Umbilical cord (tissue), 2 donors: ENCODE results near the gene EVX1. TPM values are rescaled to one million over a fixed set of nuclear protein-coding genes. Genes with fewer than 3 reads are reported as not detected.

ENCODE experiments used
- DNase-seq: peaks from one replicate; pipeline ENCODE4 v3.0.0-alpha.2; 2015; ENCODE audit warnings: low spot score
- total RNA-seq: library from RNA; depleted of rRNA; stranded (reverse); fragments of >200 nt; gene quantifications from one replicate; pipeline ENCODE4 v1.2.3, GENCODE V29; 2014; ENCODE audit warnings: low replicate concordance; ENCODE audit not compliant: insufficient read depth

Gene EVX1
- total RNA-seq, 1 donor from 2014 or later = 1.7 TPM

DNA sequence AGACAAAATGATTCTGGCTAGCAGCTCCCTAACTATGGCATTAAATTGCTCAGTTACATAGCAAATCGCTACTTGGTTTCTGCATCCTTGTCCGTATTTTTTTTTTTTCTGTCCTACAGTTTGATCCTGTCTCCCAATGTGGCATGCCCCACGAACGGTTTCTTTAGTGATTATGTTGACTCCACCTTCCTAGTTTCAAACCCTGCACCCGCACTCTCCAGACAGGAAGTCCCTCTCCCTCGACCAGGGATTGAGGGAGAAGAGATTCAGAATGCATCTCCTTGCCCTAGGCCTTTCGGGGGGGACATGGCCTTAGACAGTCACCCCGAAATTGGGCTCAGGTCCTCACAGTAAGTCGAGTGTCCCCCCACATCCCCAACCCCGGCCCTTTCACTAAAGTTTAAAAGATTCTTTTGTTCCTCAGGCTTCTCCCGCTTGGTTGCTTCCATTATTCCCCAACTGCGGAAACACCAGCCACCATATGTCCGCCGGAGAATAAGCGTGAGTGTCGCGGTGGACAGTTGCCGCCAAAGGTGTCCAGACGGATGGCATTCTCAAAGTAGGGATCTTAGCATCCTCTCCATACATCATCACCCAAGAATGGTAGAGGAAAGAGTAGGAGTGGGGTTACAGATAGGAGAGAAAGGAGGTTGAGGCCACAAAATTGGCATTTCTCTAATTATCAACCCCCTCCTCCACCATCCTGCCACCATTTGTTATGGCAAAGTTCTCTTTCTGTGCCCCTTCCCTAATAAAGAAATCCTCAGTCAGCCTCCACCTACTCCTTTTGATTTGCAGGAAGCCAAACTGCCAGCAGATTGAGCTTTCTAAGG, 7.3 kb downstream of the EVX1 start:
- no peak for DNase-seq

- DNase-seq = no peak
Measured at GRCh38 chr7:27250557-27251070, 8.0 kb downstream of the EVX1 start.

GRCh38 chr7:27251136-27251651, 8.6 kb downstream of the EVX1 start:
- DNase-seq = no peak

- no peak for DNase-seq
Measured at GRCh38 chr7:27251652-27252590, 9.3 kb downstream of the EVX1 start.

GRCh38 chr7:27254625-27255024, 12.0 kb downstream of the EVX1 start:
- peak; percentile 54 for DNase-seq

DNA sequence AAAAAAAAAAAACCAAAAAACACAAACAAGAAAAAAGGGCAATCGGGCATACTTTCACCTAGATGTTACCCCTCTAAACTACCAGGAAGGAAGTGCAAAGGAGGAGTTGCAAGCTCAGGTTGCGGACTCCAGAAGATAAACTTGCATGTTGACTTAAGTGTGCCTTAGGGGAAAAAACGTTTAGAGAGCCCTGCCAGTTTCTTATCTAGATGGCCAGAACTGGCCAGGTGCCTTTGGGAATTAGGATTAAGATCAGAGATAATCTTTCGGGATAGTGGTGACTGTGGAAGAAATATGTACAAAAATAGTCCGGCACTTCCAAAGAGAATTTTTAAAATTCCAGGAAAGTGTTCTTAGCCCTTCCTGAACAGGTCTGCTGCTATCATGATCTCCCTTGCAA, 17.6 kb downstream of the EVX1 start:
- no peak for DNase-seq

GRCh38 chr7:27262121-27262520, 19.5 kb downstream of the EVX1 start:
- DNase-seq = no peak

GRCh38 chr7:27263781-27264180, 21.2 kb downstream of the EVX1 start:
- no peak for DNase-seq

DNA sequence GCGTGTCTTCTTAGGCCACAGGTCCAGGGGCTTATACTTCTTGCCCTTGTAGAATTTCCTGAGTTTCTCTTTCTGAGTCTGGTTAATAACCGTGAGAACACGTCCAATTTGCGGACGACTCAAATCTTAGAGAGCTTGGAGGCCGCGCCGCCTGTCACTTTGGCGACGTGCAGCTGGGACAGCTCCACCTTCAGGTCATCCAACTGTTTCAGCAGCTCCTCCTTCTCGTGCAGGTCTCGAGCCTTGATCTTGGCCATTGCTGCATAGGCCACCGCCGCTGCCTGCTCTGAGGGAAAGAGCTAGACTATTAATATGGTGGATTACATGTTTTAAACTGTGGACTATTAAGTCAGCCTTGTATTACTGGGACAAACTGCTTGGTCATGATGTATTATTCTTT, 26.9 kb downstream of the EVX1 start:
- DNase-seq = no peak

GRCh38 chr7:27271384-27271783, 28.8 kb downstream of the EVX1 start:
- DNase-seq = no peak

- DNase-seq = peak; percentile 13
Measured at GRCh38 chr7:27277628-27278027, 35.0 kb downstream of the EVX1 start.

DNA sequence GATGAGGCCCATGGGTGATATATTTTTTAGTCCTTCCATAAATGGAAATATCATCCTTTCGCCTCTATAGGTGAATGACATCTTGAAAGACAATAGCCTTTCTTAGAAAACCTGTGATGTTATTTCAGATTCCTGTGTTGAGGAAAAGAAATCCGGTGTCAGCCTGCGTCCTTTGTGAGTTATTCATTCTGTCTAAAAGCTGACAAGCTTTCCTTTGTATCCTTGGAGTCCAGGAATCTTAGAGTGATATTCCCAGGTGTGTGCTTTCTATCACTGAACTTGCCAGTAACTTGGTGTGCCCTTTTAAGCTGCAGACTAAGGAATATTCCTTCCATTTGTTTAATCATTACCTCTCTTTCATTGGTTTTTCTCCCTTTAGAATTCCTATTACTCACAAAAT, 41.0 kb downstream of the EVX1 start:
- no peak for DNase-seq

DNA sequence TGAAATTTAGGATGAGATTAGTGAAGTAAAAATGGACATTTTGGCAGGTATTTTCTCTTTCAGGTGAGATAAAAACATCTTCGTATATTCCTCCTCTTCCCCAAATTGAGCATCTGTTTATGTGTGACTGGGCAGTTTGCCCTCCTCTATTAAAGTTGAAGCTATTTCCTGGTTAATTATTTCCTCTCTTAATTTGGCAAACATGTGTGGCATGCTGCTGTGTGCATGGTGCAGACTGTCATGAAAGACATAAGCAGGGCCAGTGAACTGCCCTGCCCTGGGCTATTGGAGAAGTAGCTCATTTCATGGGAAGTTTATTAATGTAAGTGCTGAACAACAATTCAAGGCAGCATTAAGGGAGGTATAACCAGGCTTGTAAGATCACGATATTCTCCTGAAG, 52.6 kb downstream of the EVX1 start:
- no peak for DNase-seq

- DNase-seq = no peak
Measured at GRCh38 chr7:27297356-27297755, 54.8 kb downstream of the EVX1 start.

Other genes with a start within 250 kb of the EVX1 start
- gene HOXA1, start 146.8 kb upstream of the EVX1 start, total RNA-seq = 1.9 TPM
- gene HOXA2, start 140.1 kb upstream of the EVX1 start, total RNA-seq = 0.24 TPM
- 4.1 TPM for gene HOXA4, start 112.0 kb upstream of the EVX1 start, total RNA-seq
- 2.9 TPM for gene HOXA5, start 99.1 kb upstream of the EVX1 start, total RNA-seq
- not detected for gene HOXA6, start 95.0 kb upstream of the EVX1 start, total RNA-seq
- 0.96 TPM for gene HOXA3, start 90.2 kb upstream of the EVX1 start, total RNA-seq
- 0.72 TPM for gene HOXA7, start 86.1 kb upstream of the EVX1 start, total RNA-seq
- gene HOXA9, start 77.3 kb upstream of the EVX1 start, total RNA-seq = 18.8 TPM
- gene HOXA10, start 68.5 kb upstream of the EVX1 start, total RNA-seq = 14.2 TPM
- gene HOXA11, start 57.6 kb upstream of the EVX1 start, total RNA-seq = 6.3 TPM
- 15.6 TPM for gene HOXA13, start 42.7 kb upstream of the EVX1 start, total RNA-seq